GM12872 (cell line): ENCODE results near the gene JDP2.

Experiments
- CTCF ChIP-seq: IDR thresholded peaks from 3 replicates; pipeline ENCODE4 v1.5.1; 2011; ENCODE audit warnings: low read depth, mild to moderate bottlenecking, low read length, moderate library complexity; ENCODE audit not compliant: insufficient read depth

The JDP2 gene

GRCh38 chr14:75484711-75485429 lies 57.0 kb downstream of the JDP2 start:
- no peak for TF ChIP-seq CTCF

- TF ChIP-seq CTCF = no peak
Measured at GRCh38 chr14:75486318-75486717, 58.5 kb downstream of the JDP2 start.

GRCh38 chr14:75487155-75487671 lies 59.4 kb downstream of the JDP2 start:
- no peak for TF ChIP-seq CTCF

- no peak for TF ChIP-seq CTCF
Measured at GRCh38 chr14:75489480-75489837, 61.6 kb downstream of the JDP2 start.

GRCh38 chr14:75491376-75491978 lies 63.7 kb downstream of the JDP2 start:
- TF ChIP-seq CTCF = no peak

GRCh38 chr14:75492832-75493591 lies 65.2 kb downstream of the JDP2 start:
- no peak for TF ChIP-seq CTCF

- TF ChIP-seq CTCF = no peak
Measured at GRCh38 chr14:75493592-75494087, 65.8 kb downstream of the JDP2 start.
